ENCODE results near the gene ZC3H14.

GRCh38 chr14:88556581-88556980 lies 6.3 kb upstream of the ZC3H14 start:
- TF ChIP-seq CTCF (IDR thresholded peaks at IDR 0.05) (no peak), POLR2A (IDR thresholded peaks at IDR 0.05) (no peak)

All from body of pancreas (tissue), 4 donors.